NCI-H1694 treated with DMSO at 0.1 percent for 48 hours (cell line): ENCODE results near the gene PRKAR2A.

ENCODE experiments used
- DNase-seq: peaks from one replicate; lab custom pipeline; 2025; lab: John Stamatoyannopoulos, UW

Gene PRKAR2A

GRCh38 chr3:48847504-48848423, at the start of gene PRKAR2A:
PRKAR2A (minus strand) TSS chr3:48847874; CDS start chr3:48847596, 278 bp downstream.
- peak; percentile 13 for DNase-seq

GRCh38 chr3:48896936-48897335, 49.3 kb upstream of the PRKAR2A start:
- DNase-seq: no peak

GRCh38 chr3:48894516-48894915, 46.8 kb upstream of the PRKAR2A start:
- no peak for DNase-seq

- DNase-seq: no peak
Measured at GRCh38 chr3:48891606-48892005, 43.9 kb upstream of the PRKAR2A start.

- DNase-seq: no peak
Measured at GRCh38 chr3:48885753-48886152, 38.1 kb upstream of the PRKAR2A start.

- no peak for DNase-seq
Measured at GRCh38 chr3:48881652-48882114, 34.0 kb upstream of the PRKAR2A start.

- no peak for DNase-seq
Measured at GRCh38 chr3:48881006-48881405, 33.3 kb upstream of the PRKAR2A start.

- no peak for DNase-seq
Measured at GRCh38 chr3:48879994-48880377, 32.3 kb upstream of the PRKAR2A start.

- no peak for DNase-seq
Measured at GRCh38 chr3:48879307-48879993, 31.8 kb upstream of the PRKAR2A start.

- no peak for DNase-seq
Measured at GRCh38 chr3:48877671-48878070, 30.0 kb upstream of the PRKAR2A start.

GRCh38 chr3:48863122-48863521, 15.4 kb upstream of the PRKAR2A start:
- DNase-seq: no peak

- no peak for DNase-seq
Measured at GRCh38 chr3:48859206-48859605, 11.5 kb upstream of the PRKAR2A start.

- DNase-seq: no peak
Measured at GRCh38 chr3:48858709-48859108, 11.0 kb upstream of the PRKAR2A start.

- no peak for DNase-seq
Measured at GRCh38 chr3:48857641-48858040, 10.0 kb upstream of the PRKAR2A start.

GRCh38 chr3:48856469-48856868, 8.8 kb upstream of the PRKAR2A start:
- no peak for DNase-seq

GRCh38 chr3:48855681-48856447, 8.2 kb upstream of the PRKAR2A start:
- no peak for DNase-seq

- DNase-seq: no peak
Measured at GRCh38 chr3:48852151-48852550, 4.5 kb upstream of the PRKAR2A start.

- no peak for DNase-seq
Measured at GRCh38 chr3:48851407-48851806, 3.7 kb upstream of the PRKAR2A start.

- DNase-seq: no peak
Measured at GRCh38 chr3:48848816-48849515, 1.3 kb upstream of the PRKAR2A start.

- DNase-seq: no peak
Measured at GRCh38 chr3:48847053-48847503, 596 bp downstream of the PRKAR2A start.

- no peak for DNase-seq
Measured at GRCh38 chr3:48845170-48845569, 2.5 kb downstream of the PRKAR2A start.

GRCh38 chr3:48837163-48837562, 10.5 kb downstream of the PRKAR2A start:
- no peak for DNase-seq
